ENCODE results near the gene GTPBP3.

DNA sequence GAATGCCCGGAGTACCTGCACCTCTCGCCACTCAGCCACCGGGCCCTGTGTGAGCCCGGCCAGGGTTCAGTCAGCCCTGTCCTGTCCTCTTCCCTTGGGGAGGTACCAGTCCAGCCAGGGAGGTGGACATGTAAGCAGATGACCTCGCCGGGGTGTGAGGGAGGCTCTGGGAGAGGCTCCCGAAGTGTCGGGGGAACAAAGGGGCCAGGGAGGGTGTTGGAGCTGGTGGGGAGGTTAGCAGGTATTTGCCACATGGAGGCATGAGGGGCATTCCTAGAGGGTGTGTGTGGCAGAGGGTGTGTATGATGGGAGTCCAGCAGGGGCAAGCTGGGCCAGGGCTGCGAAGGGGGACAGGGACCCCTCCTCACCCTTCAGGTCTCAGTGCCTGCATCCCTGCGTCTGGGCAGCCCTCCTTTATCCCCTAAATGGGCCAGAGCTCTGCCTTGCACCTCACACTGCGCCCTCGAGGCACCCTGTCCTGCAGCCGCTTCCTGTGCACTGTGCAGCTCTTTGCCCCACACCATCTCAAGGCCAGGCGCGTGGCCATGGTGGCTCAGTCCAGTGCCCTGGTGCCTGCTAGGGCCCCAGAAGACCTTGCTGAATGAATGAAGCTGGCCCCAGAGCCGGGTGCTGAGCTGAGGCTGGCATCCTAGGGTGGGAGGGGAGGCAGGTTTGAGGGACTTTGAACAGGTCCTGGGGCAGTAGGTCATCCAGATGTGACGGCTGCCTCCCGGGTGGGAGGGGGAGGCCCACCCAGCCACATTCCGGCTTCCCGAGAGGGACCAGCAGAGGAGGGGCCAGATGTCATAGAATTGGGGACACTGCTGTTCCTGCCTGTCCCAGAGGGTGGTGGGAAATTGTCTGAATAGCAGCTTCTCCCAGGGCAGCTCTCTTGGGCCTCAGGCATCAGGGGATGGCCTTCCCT is 24.9 kb upstream of the GTPBP3 start:
- TF ChIP-seq POLR2A (IDR thresholded peaks at IDR 0.05) = no peak
- TF ChIP-seq, protein P1, sequence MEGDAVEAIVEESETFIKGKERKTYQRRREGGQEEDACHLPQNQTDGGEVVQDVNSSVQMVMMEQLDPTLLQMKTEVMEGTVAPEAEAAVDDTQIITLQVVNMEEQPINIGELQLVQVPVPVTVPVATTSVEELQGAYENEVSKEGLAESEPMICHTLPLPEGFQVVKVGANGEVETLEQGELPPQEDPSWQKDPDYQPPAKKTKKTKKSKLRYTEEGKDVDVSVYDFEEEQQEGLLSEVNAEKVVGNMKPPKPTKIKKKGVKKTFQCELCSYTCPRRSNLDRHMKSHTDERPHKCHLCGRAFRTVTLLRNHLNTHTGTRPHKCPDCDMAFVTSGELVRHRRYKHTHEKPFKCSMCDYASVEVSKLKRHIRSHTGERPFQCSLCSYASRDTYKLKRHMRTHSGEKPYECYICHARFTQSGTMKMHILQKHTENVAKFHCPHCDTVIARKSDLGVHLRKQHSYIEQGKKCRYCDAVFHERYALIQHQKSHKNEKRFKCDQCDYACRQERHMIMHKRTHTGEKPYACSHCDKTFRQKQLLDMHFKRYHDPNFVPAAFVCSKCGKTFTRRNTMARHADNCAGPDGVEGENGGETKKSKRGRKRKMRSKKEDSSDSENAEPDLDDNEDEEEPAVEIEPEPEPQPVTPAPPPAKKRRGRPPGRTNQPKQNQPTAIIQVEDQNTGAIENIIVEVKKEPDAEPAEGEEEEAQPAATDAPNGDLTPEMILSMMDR (IDR thresholded peaks at IDR 0.05) = no peak

All from thyroid gland (tissue), 4 donors.